ENCODE data around the gene FOXP1.

The FOXP1 gene

GRCh38 chr3:71505767-71506350 lies 77.7 kb downstream of the FOXP1 start:
- DNase-seq (ENCODE audit: low read depth in 2 of 2), result no peak

DNA sequence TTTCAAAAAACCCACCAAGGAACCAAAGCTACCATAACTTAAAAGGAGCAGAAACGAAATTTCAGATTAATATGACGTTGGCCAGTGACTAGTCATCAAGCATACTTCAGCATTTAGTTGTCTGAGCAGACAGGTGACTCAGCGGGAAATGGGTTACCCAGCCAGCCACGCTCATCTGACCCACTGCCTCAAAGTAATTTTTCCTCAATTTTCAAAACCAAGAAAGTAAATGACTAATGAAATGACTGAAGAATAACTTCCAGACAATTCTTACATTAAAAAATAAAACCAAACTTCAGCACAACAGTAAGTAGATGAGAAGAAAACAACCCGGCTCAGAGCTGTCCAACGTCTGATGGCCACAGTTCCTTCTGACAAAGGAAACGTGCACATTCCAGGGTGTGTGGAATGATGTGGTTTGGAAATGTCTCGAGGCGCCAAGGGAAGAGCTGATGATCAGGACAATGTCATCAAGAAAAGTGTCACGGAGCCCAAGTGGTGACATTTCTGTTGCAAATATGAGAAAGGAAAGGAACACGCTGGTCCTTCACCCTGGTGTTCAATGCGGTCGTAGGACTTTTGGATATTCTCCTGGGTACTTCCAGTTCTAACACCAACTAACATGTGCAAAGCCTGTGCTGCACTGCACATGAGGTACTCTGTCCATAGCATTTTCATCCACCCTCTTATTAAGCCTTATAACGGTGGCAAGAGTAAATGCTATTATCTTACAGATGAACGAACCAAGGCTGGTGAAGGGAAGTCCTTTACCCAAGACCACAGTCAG lies 79.1 kb downstream of the FOXP1 start:
- DNase-seq (ENCODE audit: low read depth in 2 of 2), result peak; percentile 24 to 48

DNA sequence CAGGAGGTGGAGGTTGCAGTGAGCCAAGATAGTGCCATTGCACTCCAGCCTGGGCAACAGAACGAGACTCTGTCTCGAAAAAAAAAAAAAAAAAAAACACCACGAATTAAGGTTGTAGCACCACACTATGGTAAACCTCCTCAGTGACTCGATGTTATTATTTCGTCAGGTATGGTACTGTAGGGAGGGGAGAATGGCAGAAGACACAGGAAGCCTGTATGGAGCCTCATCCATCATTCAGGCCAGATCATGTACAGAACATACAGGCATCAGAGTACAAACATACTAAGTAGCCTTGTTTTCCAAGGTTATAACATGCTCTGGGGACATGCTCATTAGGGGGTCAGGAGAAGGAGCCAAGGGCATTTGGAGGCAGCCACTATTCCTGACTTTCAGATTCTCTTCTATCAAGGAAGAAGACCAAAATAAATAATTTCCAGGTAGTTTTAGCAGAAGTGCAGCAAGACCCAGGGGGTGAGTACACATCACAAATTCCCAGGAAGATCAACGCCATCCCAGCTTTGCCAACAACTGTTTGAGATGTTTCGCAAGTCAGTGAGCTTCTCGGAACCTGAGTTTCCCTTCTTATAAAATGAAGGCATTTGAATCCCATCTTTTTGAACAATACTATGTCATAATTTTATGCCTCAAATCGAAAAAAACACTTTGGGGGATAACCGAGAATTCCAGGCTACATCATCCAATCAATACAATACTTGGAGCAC lies 79.8 kb downstream of the FOXP1 start:
- DNase-seq (ENCODE audit: low read depth in 2 of 2), result no peak

- DNase-seq (ENCODE audit: low read depth in 2 of 2), result no peak
Observed at GRCh38 chr3:71502066-71502625, 81.4 kb downstream of the FOXP1 start.

DNA sequence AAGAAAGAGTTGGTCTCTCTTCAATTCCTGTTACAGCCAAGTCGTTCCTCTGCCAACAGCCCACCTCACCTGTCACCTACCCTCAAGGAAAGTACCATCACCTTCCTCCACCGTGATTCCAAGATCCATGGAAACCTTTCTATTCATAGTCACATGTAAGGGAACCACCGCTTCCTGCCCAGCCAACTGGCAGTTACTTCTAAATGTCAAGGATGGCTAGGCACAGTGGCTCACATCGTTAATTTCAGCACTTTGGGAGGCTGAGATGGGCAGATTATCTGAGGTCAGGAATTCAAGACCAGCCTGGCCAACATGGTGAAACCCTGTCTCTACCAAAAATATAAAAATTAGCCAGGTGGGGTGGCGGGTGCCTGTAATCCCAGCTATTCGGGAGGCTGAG lies 82.8 kb downstream of the FOXP1 start:
- no peak for DNase-seq (ENCODE audit: low read depth in 2 of 2)

GRCh38 chr3:71499227-71499876 lies 84.2 kb downstream of the FOXP1 start:
- DNase-seq (ENCODE audit: low read depth in 2 of 2), result no peak

DNA sequence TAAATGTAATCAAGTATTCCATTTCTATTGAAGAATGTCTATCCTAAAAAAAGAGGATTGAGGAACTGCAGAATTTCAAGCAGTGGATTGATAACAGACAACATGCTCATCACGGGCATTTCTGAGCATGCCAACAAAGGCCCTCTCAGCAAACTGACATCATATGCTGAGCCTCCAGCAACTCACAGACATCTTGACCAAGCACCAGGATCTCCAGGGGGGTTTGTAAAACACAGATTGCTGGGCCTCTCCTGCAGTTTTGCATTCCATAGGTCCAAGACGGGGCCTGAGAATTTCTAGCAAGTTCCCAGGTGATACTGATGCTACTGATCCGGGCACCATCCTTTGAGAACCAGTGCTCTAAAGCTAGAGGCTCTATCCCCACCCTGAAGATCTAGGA lies 85.0 kb downstream of the FOXP1 start:
- DNase-seq (ENCODE audit: low read depth in 2 of 2), result no peak

DNA sequence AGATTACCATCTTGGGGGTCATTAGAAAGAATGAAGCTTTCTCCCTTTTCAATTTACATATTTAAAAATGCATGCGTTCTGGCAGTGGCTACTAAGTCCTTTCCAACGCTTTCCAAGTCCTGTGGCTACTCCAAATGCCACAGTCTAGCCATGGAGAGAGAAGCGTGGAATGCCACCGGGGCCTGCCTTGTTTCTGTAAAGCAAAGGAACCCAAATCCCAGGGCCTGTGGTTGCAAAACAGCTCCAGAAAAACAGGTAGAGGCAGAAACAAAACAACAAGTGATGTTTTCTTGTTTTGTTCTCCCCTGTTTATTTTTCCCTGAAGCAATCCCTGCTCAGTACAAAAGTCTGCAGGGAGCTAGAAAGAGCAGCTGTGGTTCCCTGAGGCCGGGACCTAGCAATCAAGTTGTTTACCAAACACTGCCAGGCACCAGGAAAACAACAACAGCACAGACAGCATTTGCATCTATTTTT lies 85.5 kb downstream of the FOXP1 start:
- DNase-seq (ENCODE audit: low read depth in 2 of 2), result no peak

DNA sequence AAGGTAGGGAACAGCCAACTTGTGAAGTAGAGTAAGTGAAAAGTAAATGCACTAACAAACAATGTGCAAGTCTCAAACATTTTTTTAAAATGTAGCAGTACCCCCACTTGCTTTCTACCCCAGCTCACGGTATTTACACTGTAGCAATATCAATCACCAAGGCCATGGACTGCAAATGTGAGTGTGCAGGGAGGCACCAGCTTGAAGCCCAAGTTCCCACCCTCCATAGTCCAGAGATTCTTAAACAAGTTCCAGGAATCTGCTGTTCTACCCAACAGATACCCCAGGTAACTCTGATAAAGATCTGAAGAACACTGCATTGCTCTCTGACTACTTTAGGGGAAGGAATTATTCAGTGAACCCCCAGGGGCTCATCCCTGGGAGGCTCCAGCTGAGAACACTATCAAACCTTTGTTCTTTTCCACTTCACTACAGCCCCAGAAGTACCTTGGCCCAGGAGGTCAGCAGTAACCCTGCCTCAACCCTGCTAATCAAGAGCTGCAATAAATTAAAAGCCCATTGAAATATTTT lies 86.1 kb downstream of the FOXP1 start:
- no peak for DNase-seq (ENCODE audit: low read depth in 2 of 2)

DNA sequence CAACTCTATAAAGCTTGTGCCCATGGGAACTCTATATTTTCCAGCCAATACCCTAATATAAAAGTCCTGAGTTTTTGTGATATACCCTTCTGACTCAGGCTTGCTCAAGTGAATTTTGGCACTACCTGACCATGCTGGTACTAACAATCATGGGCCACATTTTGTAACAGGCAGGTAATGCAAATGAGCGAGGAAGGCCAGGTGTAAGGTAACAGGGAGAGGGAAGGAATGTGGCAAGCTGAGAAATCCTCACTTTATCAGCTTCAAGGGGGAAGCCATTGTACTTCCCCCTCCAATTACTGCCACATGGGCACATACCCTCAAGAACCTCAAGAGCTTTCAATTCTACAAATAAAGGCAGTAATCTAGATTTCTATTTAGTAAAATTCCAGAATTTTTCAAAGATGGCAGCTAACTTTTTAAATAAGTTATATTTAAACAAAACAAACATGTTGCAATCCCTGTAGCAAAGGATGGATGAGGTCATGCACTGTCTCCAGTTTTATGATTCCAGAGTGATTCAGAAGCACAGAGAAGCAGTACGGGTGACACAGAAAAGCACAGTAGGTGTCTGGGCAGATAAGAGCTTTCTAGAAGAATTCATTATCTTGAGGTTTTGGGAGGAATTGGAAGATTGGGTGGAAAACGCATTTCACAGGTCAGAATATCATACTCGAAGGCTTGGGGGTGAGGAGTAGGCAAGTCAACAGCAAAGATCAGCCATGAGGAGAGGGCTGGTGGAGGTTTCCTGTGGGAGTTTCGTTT lies 87.6 kb downstream of the FOXP1 start:
- no peak for DNase-seq (ENCODE audit: low read depth in 2 of 2)

DNA sequence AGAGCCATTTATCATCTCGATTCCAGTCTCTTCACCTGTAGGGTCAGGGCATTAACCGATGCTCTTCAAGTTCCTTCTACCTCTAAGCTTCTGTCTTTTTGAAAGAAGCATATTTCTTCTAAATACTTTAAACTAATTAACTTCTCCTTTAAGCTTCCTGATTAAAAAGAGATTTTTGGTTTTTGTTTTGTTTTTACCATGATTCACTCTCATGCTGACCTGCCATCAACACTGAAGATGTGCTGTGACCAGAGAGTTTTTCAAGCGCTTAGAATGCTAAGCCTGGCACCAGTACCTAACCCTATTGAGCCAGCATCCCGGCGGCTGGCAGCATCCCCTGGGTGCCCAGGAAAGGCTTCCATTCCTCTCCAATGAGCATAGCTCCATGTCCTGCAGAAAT lies 89.3 kb downstream of the FOXP1 start:
- DNase-seq (ENCODE audit: low read depth in 2 of 2), result no peak

DNA sequence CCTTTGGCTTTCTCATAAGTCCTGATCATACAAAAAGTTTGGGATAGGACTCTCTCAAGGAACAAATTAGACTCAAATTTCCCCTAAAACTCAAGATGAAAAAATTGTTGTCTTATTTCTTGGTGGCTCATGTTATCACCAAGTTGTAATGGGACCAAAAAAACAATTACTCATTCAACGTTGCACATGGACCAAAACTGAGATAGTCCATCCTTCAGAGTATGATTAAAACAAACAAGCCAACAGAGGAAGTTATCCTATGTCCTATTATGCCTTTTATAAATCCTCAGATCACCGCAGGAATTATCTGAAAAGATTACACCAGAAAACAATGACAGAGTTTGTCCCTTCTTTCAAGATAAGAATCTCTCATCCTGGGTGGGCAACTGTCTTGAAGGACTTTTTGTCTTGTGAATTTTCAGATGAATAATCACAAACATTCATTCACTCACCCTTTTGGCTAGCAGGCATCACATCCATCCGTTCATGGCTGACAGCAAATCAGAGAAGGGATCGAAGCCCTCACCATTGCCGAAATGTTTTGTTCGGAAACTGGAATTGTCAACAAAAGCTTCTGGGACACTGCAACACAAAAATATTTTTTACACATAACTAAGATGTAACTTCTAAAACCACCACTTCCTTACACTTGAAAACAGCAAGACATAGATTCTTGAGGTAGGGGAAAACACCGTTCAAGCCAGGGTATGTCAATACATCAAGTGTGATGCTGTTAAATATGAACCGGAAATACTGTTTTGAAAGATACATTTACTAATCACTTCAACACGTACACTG lies 90.4 kb downstream of the FOXP1 start:
- no peak for DNase-seq (ENCODE audit: low read depth in 2 of 2)

GRCh38 chr3:71492566-71492965 lies 91.0 kb downstream of the FOXP1 start:
- no peak for DNase-seq (ENCODE audit: low read depth in 2 of 2)

DNA sequence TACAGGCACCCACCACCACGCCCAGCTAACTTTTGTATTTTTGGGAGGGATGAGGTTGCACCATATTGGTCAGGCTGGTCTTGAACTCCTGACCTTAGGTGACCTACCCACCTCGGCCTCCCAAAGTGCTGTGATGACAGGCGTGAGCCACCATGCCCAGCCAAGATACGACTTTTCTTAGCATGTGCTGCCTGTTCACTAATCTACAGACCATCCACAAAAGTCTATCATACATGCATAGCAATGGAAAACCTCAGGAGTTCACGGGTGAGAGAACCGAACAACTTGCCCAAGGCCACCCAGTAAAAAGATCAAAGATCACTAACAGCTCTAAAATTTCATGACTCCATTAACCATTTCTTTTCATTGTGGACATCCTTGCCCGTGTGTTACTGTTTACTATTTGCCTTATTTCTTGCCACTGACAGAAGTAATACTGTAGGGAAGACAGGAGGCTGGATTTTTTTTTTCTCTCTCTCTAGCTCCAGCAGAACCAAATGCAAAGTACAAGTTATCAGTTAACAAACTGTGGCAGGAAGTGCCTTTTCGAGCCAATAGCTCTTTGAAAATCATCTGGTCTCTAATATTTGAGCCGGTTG lies 92.3 kb downstream of the FOXP1 start:
- no peak for DNase-seq (ENCODE audit: low read depth in 2 of 2)

- DNase-seq (ENCODE audit: low read depth in 2 of 2), result no peak
Observed at GRCh38 chr3:71490692-71491091, 92.8 kb downstream of the FOXP1 start.

DNA sequence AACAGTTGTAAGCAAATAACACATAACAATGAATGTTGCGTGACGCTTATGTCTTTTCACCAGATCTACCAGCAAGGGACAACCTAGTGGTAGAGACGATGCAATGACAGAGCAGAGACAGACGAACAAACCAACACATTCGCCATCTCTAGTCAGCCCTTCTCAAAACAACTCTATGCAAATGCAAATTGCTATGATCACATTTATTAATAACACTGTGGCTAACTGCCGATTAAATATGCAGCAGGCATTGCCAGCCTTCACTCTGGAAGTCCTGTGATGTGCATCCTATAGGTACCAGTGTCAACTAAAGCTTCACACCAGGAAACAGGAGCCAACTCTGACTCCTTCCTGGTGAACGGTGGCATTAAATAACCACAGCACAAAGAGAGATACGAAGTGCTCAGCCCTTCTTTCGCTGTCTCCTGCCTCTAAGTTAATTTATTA lies 94.2 kb downstream of the FOXP1 start:
- DNase-seq (ENCODE audit: low read depth in 2 of 2), result no peak

DNA sequence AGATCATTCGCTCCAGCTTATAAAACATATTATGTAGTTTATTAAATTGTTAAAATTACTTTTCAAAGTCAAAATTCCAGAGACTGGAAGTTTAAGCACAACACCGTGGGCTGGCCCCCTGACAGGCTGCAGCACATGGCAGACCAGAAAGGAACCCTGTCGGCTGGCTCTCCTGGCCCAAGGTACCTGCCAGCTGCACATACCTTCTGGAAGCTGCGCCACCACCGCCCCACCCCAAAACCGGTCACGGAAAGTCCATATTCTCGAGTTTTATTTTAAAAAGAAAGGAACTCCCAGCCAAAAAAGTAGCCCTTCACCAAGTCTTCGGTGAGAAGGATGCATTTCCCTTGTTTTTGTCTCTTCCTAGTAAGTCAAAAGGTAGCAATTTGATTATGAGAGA lies 94.6 kb downstream of the FOXP1 start:
- DNase-seq (ENCODE audit: low read depth in 2 of 2), result no peak

DNA sequence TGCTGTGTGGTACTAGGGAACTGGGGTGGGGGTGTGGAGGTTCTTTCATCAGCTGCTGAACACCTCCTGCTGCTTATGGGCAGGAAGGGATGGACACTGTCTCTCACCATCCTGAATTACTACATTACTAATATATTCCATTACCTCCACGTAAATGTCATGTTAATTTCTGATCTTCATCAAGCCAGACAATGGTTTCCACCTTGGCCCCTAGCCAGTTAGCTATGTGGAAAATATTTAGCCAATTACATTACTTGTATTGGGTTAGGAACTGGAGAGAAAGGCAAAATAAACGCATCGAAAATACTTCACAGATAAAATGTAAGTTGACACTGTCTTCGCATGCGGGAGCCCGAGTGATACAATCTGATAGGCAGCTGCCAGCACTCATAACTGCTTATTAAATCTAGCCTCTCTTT lies 95.1 kb downstream of the FOXP1 start:
- DNase-seq (ENCODE audit: low read depth in 2 of 2), result no peak

DNA sequence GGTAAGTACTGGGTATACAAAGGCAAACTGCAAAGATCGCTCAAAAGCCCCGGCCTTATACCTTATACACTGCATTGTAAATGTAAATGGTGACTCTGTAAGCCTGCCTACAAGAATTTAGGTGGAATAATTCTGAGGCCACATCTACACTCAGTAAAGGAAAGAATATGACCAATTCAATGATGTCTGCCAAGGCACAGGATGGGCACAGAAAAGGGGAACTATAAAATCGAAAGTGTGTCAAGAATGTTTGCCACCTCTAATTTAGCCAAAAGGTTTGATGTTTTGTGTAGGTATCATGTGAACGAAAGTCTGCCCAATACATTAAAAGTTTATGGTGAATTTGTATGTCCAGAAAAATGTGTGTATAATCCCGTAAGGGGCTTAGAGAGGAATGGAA lies 96.1 kb downstream of the FOXP1 start:
- DNase-seq (ENCODE audit: low read depth in 2 of 2), result no peak

DNA sequence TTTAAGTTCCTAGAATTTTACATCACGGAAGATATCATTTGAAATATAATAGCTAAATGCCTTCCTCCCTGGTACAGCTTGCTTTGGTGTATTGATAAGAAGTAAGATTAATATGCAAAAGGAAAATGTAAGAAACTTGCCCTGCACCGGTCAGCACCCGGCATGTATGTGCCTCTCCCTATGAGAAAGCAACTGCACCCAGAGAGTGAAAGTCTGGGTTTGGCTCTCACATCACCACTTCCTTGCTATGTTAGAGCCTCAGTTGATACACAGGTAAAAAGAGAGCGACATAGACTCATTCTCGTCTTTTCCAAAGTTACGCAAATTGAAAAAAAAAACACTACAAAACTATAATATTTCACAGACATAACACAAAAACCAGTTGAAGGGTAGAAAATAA lies 96.7 kb downstream of the FOXP1 start:
- no peak for DNase-seq (ENCODE audit: low read depth in 2 of 2)

Measured in stimulated activated CD8-positive, alpha-beta memory T cell treated with anti-CD3 and anti-CD28 coated beads, Interleukin-7, amount 100 ng/mL, for 4 hours (primary cell).